Vagina (tissue), 2 donors: Measurements from ENCODE around the gene TPCN2.

Experiments
- CTCF ChIP-seq, 3 experiments: fragments of 450-650 bp in 2 of 3; fragments of 200-600 bp in 1 of 3; sonication (generic) in 1 of 3; IDR thresholded peaks; one replicate each; pipeline ENCODE4 v1.5.1; 2017 to 2019; ENCODE audit warnings: antibody characterized with exemption in 3 of 3, mild to moderate bottlenecking in 2 of 3, moderate library complexity in 2 of 3
- POLR2A ChIP-seq, 2 donors: fragments of 450-650 bp; IDR thresholded peaks; one replicate each; pipeline ENCODE4 v1.6.1; 2017; ENCODE audit warnings: antibody characterized with exemption in 2 of 2, mild to moderate bottlenecking in 2 of 2, moderate library complexity in 2 of 2
- POLR2AphosphoS5 ChIP-seq, 2 donors: sonication (generic); formaldehyde crosslinking; IDR thresholded peaks; one replicate each; pipeline ENCODE4 v1.9.0; 2017; ENCODE audit warnings: antibody characterized with exemption in 2 of 2, mild to moderate bottlenecking in 2 of 2, low read depth in 1 of 2; ENCODE audit not compliant: insufficient read depth in 1 of 2

- no peak for TF ChIP-seq CTCF (IDR thresholded peaks at IDR 0.05)
- no peak for TF ChIP-seq POLR2AphosphoS5 (IDR thresholded peaks at IDR 0.05; ENCODE audit: insufficient read depth in 1 of 2, low read depth in 1 of 2)
- TF ChIP-seq POLR2A (IDR thresholded peaks at IDR 0.05) = no peak
These were observed 10.7 kb downstream of the TPCN2 start for GRCh38 chr11:69059429-69059828.
